Cardiac muscle cell (in vitro differentiated cells and primary cell): ENCODE results near the gene MCL1. TPM values are rescaled to one million over a fixed set of nuclear protein-coding genes. Genes with fewer than 3 reads are reported as not detected.

Source experiments
- DNase-seq, 2 donors: peaks; one replicate each; pipeline versions ENCODE4 v3.0.0 to v3.0.0-alpha.2; 2010 to 2017; ENCODE audit warnings: low read depth in 1 of 2, low spot score in 1 of 2
- H3K27ac ChIP-seq: fragments of 200-600 bp; sonication (generic); 2 replicates; pipeline ENCODE4 v1.5.1; 2016
- H3K27me3 ChIP-seq: fragments of 200-600 bp; sonication (generic); 2 replicates; pipeline ENCODE4 v1.6.0; 2016; ENCODE audit warnings: control low read depth
- H3K36me3 ChIP-seq: fragments of 200-600 bp; sonication (generic); 2 replicates; pipeline ENCODE4 v1.5.1; 2016; ENCODE audit warnings: control low read depth
- H3K4me1 ChIP-seq: fragments of 200-600 bp; sonication (generic); 2 replicates; pipeline ENCODE4 v1.8.1; 2017; ENCODE audit warnings: low read depth, mild to moderate bottlenecking, mixed run types
- H3K4me3 ChIP-seq: fragments of 200-600 bp; sonication (generic); 2 replicates; pipeline ENCODE4 v1.5.1; 2016; ENCODE audit warnings: mild to moderate bottlenecking
- H3K9me3 ChIP-seq: fragments of 200-600 bp; sonication (generic); 2 replicates; pipeline ENCODE4 v1.5.1; 2017; ENCODE audit warnings: low read depth, mild to moderate bottlenecking, control low read depth
- CTCF ChIP-seq: IDR thresholded peaks from 2 replicates; pipeline ENCODE4 v1.5.1; 2012; ENCODE audit warnings: low read depth, mild to moderate bottlenecking, low read length
- polyA plus RNA-seq: library from polyadenylated mRNA; unstranded; fragments of >200 nt; fragmentation: Nextera tagmentation; extraction: Ambion mirVana; gene quantifications from 2 replicates; pipeline ENCODE4 v1.2.1, GENCODE V29; 2016
- total RNA-seq: library from RNA; depleted of rRNA; stranded (reverse); fragments of >200 nt; gene quantifications from 2 replicates; pipeline ENCODE4 v1.2.3, GENCODE V29; 2016

The MCL1 gene
- total and polyA plus RNA-seq, 2 experiments from 2014 or later = 65.2 to 101 TPM

DNA sequence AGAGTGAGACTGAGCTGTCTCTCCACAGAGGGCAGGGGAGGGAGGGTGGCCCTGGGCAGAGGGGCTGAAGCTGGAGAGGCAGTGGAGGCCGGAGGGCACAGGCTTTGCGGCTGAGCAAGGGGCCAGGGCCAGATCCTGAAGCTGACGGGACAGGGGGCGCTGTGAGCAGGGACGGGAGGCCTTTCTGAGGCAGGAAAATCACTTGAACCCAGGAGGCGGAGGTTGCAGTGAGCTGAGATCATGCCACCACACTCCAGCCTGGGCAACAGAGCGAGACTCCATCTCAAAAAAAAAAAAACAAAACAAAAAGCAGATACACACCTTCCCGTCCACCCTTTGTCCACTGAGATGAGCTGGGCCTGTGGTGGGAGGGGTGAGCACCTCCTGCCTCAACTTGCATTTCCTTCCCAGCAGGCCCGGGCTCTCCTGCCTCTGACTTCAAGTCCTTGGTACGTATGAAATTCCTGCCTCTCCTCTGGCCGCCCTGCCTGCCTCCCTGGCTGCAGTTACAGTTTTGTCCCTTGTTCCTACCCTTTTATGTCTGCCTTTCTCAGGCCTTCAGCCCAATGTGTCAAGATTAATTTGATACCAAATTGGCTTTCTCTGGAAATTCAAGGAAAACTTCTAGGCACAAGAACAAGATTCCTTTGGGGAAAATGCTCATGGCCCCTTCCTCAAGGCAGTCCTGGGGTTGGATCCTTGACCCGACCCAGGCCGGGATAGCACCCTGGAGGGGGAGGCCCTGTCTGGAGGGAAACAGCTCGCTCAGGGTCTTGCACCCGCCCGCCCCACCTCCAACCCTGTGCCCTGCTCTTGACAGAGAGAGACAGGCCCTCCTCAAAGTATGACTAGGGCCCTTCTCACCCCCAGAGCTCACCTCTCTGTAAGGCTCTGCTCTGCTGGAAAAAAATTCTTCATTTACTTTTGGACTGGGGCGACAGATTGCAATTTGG lies 41.4 kb downstream of the MCL1 start:
- Histone ChIP-seq H3K4me1 (peaks cover 12% of the 10 kb centered on the region), H3K27me3 (no peaks in the 10 kb centered on the region), H3K9me3 (no peaks in the 10 kb centered on the region), H3K36me3 (no peaks in the 10 kb centered on the region), H3K4me3 (no peak overlapping the region), H3K27ac (peak overlapping the region; percentile 88)
- DNase-seq = peak; percentile 42 to 86
- no peak for TF ChIP-seq CTCF

DNA sequence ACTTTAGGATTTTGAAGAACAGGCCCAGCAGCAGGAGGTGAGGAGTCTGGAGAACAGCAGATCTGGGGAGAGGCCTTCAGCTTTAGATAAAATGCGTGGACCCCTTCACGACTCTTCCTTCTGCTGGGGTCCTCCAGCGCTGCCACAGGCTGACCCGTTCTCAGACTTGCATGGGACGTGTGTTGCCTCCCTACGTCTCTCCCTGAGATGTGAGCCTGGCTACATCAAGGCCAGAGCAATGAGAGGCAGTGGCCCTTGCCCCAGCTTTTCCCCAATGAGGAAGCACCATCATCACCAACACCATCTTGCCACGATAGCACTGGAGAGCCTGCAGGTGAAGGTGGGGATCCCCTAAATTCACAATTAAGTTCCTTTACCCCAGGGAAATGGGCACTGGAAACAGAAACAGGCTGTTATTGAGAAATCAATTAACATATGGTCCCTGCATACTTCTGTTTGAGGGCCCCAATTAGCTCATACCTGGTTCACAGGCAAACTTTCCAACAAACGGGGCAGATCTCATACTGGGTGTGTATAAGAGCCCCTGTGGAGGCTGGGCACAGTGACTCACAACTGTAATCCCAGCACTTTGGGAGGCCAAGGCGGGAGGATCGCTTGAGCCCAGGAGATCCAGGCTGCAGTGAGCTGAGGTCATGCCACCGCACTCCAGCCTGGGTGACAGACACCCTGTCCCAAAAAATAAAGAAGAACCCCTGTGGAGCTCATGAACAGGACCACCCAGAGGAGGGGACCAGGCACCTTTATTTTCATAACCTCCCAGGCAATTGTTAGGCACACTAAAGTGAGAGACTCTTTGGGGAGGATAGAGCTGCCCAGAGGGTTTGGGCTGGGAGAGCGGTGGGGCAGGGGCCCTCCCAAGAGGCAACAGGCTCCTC lies 42.3 kb downstream of the MCL1 start:
- DNase-seq = no peak
- Histone ChIP-seq H3K4me1 (peaks cover 12% of the 10 kb centered on the region), H3K27me3 (no peaks in the 10 kb centered on the region), H3K9me3 (no peaks in the 10 kb centered on the region), H3K36me3 (no peaks in the 10 kb centered on the region), H3K4me3 (no peak overlapping the region), H3K27ac (peak overlapping the region; percentile 88)
- TF ChIP-seq CTCF = no peak

- TF ChIP-seq CTCF = no peak
- no peak overlapping the region for H3K4me3 ChIP-seq
- peak in 1 of 2 donors; percentile 62 for DNase-seq
- H3K36me3 ChIP-seq = no peaks in the 10 kb centered on the region
- H3K4me1 ChIP-seq = peaks cover 12% of the 10 kb centered on the region
- no peaks in the 10 kb centered on the region for H3K9me3 ChIP-seq
- peak overlapping the region; percentile 45 for H3K27ac ChIP-seq
- H3K27me3 ChIP-seq = no peaks in the 10 kb centered on the region
These were observed 43.7 kb downstream of the MCL1 start for GRCh38 chr1:150535511-150536287.

DNA sequence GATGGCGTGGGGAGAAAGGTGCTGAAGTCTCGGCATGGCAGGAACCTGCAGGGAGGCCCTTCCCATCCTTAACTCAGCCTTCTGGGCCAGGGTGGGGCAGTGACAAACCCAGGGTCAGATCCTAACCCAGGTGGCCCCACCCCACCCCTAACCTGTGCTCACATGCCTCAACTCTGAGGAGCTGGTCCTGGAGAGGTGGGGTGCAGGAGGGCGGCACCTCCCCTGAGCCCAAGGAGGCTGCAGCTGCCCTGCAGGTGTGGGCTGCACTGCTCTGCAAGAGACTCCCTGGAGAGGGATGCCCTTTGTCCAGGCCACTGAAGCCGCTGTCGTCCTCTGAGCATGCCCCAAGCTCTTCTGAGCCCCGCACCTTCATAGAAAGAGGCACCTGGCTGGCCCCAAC lies 45.4 kb downstream of the MCL1 start:
- no peak overlapping the region for H3K4me3 ChIP-seq
- H3K4me1 ChIP-seq = peaks cover 12% of the 10 kb centered on the region
- H3K27me3 ChIP-seq = no peaks in the 10 kb centered on the region
- TF ChIP-seq CTCF = no peak
- no peaks in the 10 kb centered on the region for H3K9me3 ChIP-seq
- no peak overlapping the region for H3K27ac ChIP-seq
- DNase-seq = no peak
- H3K36me3 ChIP-seq = no peaks in the 10 kb centered on the region

DNA sequence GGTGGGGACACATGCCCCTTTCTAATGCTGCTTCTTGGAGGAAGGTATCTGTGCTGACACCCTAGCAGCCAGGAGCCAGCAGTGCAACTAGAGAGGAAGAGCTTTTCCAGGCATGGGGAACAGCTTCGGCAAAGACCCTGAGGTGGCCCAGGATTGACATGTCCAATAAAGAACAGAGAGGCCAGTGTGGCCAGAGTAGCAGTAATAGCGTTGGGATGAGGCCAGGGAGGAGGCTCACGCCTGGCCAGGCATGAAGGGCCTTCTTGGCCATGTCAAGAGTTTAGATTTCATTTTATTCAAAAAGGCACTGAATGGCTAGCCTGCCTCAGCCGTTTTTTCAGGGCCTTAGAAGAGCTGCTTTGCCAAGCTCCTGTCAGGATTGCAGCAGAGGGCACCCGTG lies 46.5 kb downstream of the MCL1 start:
- H3K27ac ChIP-seq = no peak overlapping the region
- peaks cover 5% of the 10 kb centered on the region for H3K4me1 ChIP-seq
- H3K36me3 ChIP-seq = no peaks in the 10 kb centered on the region
- H3K4me3 ChIP-seq = no peak overlapping the region
- no peaks in the 10 kb centered on the region for H3K9me3 ChIP-seq
- no peaks in the 10 kb centered on the region for H3K27me3 ChIP-seq
- TF ChIP-seq CTCF = no peak
- no peak for DNase-seq
